Uterus (tissue), 4 donors: ENCODE data around the gene RAX. TPM values are rescaled to one million over a fixed set of nuclear protein-coding genes. Genes with fewer than 3 reads are reported as not detected.
"Not testable (repeated sequence)": the region's sequence is repeated elsewhere in the genome, so short reads cannot be mapped to it uniquely, and the experiment has no call there.

Experiments
- DNase-seq, 2 donors: peaks; one replicate each; pipeline ENCODE4 v3.0.0-alpha.2; 2019 to 2020
- H3K27ac ChIP-seq, 2 donors: fragments of 200-600 bp; sonication (generic); 1 replicate in 1 of 2; 2 replicates in 1 of 2; pipeline ENCODE4 v1.5.1; 2016 to 2018
- H3K27me3 ChIP-seq, 2 donors: fragments of 200-600 bp; sonication (generic); one replicate each; pipeline ENCODE4 v1.5.1; 2018 to 2019; ENCODE audit warnings: control low read depth in 1 of 2
- H3K36me3 ChIP-seq, 2 donors: fragments of 200-600 bp; sonication (generic); one replicate each; pipeline ENCODE4 v1.5.1; 2019; ENCODE audit warnings: control low read depth in 1 of 2
- H3K4me1 ChIP-seq, 2 donors: fragments of 200-600 bp; sonication (generic); one replicate each; pipeline ENCODE4 v1.5.1; 2018 to 2019; ENCODE audit warnings: control low read depth in 1 of 2
- H3K4me3 ChIP-seq, 2 donors: fragments of 200-600 bp; sonication (generic); 1 replicate in 1 of 2; 2 replicates in 1 of 2; pipeline ENCODE4 v1.5.1; 2018 to 2019; ENCODE audit warnings: mild to moderate bottlenecking in 1 of 2
- H3K9me3 ChIP-seq, 2 donors: fragments of 200-600 bp; sonication (generic); one replicate each; pipeline ENCODE4 v1.5.1; 2019; ENCODE audit warnings: control low read depth in 1 of 2
- POLR2A ChIP-seq, 2 donors: fragments of 450-650 bp; IDR thresholded peaks; one replicate each; pipeline ENCODE4 v1.6.1; 2016; ENCODE audit warnings: antibody characterized with exemption in 2 of 2, mild to moderate bottlenecking in 1 of 2, moderate library complexity in 1 of 2
- intact Hi-C: fragments of 100-400 bp; cut with DNase I; formaldehyde crosslinking; loops from one replicate; pipeline ENCODE4 v1.15.1; 2023; ENCODE audit warnings: low total_unique reads
- total RNA-seq, 4 donors: library from RNA; depleted of rRNA in 3 of 4; stranded (reverse); fragments of >200 nt in 3 of 4; gene quantifications; one replicate each; pipeline versions ENCODE4 v1.1.0 to v1.2.4, GENCODE V29; 2014 to 2023
- TF ChIP-seq, protein P1 (sequence below), 4 experiments: fragments of 200-600 bp in 2 of 4; fragments of 450-650 bp in 2 of 4; sonication (generic) in 2 of 4; IDR thresholded peaks; one replicate each; pipeline ENCODE4 v1.5.1; 2016 to 2019; ENCODE audit warnings: antibody characterized with exemption in 4 of 4, mild to moderate bottlenecking in 2 of 4, moderate library complexity in 1 of 4
- donor health status: DM: yes; HTN: yes; CAD: no.

Gene RAX
- total RNA-seq, 4 donors from 2014 or later, result not detected

DNA sequence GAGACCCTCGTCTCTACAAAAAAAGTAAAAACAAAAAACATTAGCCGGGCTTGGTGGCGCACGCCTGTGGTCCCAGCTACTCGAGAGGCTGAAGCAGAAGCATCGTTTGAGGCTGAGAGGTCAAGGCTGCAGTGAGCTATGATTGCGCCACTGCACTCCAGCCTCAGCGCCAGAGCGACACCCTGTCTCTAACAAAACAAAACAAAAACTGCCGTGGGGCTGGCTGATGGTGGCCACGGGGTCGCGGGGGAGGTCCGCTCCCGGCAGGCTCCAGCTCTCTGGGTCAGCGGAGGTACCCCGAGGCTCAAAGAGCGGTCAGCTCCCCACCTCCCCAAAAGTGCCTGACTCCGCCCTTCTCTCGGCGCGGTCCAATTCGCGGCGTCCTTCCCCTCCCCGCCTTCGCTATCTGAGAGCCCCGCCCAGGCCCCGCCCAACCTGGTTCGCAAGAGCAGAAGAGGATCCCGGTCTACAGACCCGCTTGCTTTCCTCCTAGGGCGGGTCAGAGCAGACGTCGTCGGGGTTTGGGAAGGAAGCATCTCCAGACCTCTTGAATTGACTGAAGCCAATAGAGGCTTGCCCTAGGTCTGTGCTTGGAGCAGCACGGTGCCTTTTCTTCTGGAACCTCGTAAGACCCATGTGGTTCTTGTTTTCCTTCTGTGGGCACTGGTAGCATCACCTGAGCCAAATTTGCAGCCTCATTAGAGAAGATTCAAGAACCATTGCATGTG, 7.8 kb downstream of the RAX start:
- H3K4me1 ChIP-seq, result no peaks in the 10 kb centered on the region
- intact Hi-C loops, result no loop called here
- no peak overlapping the region for H3K4me3 ChIP-seq
- DNase-seq, result no peak
- H3K36me3 ChIP-seq, result no peaks in the 10 kb centered on the region
- TF ChIP-seq POLR2A (IDR thresholded peaks at IDR 0.05), result no peak
- TF ChIP-seq, protein P1, sequence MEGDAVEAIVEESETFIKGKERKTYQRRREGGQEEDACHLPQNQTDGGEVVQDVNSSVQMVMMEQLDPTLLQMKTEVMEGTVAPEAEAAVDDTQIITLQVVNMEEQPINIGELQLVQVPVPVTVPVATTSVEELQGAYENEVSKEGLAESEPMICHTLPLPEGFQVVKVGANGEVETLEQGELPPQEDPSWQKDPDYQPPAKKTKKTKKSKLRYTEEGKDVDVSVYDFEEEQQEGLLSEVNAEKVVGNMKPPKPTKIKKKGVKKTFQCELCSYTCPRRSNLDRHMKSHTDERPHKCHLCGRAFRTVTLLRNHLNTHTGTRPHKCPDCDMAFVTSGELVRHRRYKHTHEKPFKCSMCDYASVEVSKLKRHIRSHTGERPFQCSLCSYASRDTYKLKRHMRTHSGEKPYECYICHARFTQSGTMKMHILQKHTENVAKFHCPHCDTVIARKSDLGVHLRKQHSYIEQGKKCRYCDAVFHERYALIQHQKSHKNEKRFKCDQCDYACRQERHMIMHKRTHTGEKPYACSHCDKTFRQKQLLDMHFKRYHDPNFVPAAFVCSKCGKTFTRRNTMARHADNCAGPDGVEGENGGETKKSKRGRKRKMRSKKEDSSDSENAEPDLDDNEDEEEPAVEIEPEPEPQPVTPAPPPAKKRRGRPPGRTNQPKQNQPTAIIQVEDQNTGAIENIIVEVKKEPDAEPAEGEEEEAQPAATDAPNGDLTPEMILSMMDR (IDR thresholded peaks at IDR 0.05), result no peak
- H3K27me3 ChIP-seq, result peaks cover 23 to 61% of the 10 kb centered on the region in 2 donors
- no peaks in the 10 kb centered on the region for H3K9me3 ChIP-seq
- no peak overlapping the region for H3K27ac ChIP-seq

DNA sequence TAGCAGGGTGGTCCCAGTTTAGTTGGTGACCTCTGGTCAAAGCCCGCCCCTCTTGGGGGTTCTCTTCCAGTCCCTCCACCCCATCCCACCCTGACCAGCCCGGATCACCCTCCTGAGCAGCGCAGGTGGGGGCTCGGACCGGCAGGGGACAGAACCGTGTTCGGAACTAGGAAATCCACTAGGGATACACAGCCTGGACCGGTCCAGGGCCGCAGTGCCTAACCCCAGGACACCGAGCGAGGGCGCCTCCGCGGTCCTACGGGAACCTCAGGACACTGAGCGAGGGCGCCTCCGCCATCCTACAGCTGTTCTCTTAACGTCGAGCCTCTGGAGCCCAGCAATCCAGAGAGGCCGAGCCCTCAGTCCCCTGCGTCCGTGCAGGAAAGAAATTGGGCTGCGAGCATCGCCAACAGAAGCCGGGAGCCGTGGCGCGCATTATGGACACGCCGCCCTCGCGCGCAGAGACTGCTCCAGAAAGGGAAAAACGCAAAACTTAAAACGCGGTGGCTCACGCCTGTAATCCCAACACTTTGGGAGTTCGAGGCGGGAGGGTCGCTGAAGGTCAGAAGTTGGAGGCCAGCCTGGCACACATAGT, 8.5 kb downstream of the RAX start:
- Histone ChIP-seq H3K27me3 (peaks cover 23 to 54% of the 10 kb centered on the region in 2 donors), H3K36me3 (no peaks in the 10 kb centered on the region), H3K27ac (no peak overlapping the region), H3K4me3 (no peak overlapping the region), H3K9me3 (no peaks in the 10 kb centered on the region), H3K4me1 (no peaks in the 10 kb centered on the region)
- no peak for TF ChIP-seq POLR2A (IDR thresholded peaks at IDR 0.05)
- TF ChIP-seq, protein P1 (IDR thresholded peaks at IDR 0.05), result no peak
- intact Hi-C loops, result no loop called here
- DNase-seq, result no peak

- no peaks in the 10 kb centered on the region for H3K4me1 ChIP-seq
- no peaks in the 10 kb centered on the region for H3K9me3 ChIP-seq
- H3K27me3 ChIP-seq, result peaks cover 20 to 51% of the 10 kb centered on the region in 2 donors
- H3K36me3 ChIP-seq, result no peaks in the 10 kb centered on the region
- H3K27ac ChIP-seq, result no peak overlapping the region
- no peak overlapping the region for H3K4me3 ChIP-seq
- intact Hi-C loops, result no loop called here
- TF ChIP-seq, protein P1 (IDR thresholded peaks at IDR 0.05), result no peak
- no peak for TF ChIP-seq POLR2A (IDR thresholded peaks at IDR 0.05)
- DNase-seq, result no peak
These were observed 9.1 kb downstream of the RAX start for GRCh38 chr18:59264121-59264571.

- intact Hi-C loops, result no loop called here
- TF ChIP-seq POLR2A (IDR thresholded peaks at IDR 0.05), result no peak
- TF ChIP-seq, protein P1 (IDR thresholded peaks at IDR 0.05), result no peak
- DNase-seq, result no peak
- no peak overlapping the region for H3K27ac ChIP-seq
- H3K4me1 ChIP-seq, result no peaks in the 10 kb centered on the region
- H3K9me3 ChIP-seq, result no peaks in the 10 kb centered on the region
- H3K36me3 ChIP-seq, result no peaks in the 10 kb centered on the region
- H3K27me3 ChIP-seq, result peaks cover 17 to 48% of the 10 kb centered on the region in 2 donors
- H3K4me3 ChIP-seq, result no peak overlapping the region
These were observed 9.6 kb downstream of the RAX start for GRCh38 chr18:59263661-59264060.

DNA sequence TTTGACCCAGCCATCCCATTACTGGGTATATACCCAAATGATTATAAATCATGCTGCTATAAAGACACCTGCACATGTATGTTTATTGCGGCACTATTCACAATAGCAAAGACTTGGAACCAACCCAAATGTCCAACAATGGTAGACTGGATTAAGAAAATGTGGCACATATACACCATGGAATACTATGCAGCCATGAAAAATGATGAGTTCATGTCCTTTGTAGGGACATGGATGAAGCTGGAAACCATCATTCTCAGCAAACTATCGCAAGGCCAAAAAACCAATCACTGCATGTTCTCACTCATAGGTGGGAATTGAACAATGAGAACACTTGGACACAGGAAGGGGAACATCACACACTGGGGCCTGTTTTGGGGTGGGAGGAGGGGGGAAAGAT, 11.0 kb downstream of the RAX start:
- DNase-seq, intact Hi-C loops, H3K27ac ChIP-seq, H3K9me3 ChIP-seq, H3K36me3 ChIP-seq, H3K4me1 ChIP-seq, H3K4me3 ChIP-seq: not testable (repeated sequence)
- H3K27me3 ChIP-seq, result peaks cover 6 to 36% of the 10 kb centered on the region in 2 donors

DNA sequence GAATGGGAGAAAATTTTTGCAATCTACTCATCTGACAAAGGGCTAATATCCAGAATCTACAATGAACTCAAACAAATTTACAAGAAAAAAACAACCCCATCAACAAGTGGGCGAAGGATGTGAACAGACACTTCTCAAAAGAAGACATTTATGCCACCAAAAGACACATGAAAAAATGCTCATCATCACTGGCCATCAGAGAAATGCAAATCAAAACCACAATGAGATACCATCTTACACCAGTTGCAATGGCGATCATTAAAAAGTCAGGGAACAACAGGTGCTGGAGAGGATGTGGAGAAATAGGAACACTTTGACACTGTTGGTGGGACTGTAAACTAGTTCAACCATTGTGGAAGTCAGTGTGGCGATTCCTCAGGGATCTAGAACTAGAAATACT, 11.4 kb downstream of the RAX start:
- H3K4me1 ChIP-seq, H3K36me3 ChIP-seq, intact Hi-C loops, DNase-seq, H3K4me3 ChIP-seq, H3K9me3 ChIP-seq, H3K27ac ChIP-seq: not testable (repeated sequence)
- H3K27me3 ChIP-seq, result peaks cover 6 to 32% of the 10 kb centered on the region in 2 donors

DNA sequence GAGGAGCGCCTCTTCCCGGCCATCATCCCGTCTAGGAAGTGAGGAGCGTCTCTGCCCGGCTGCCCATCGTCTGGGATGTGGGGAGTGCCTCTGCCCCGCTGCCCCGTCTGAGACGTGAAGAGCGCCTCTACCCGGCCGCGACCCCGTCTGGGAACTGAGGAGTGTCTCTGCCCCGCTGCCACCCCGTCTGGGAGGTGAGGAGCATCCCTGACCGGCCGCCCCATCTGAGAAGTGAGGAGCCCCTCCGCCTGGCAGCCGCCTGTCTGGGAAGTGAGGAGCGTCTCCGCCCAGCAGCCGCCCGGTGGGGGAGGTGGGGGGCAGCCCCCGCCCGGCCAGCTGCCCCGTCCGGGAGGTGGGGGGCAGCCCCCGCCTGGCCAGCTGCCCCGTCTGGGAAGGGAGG, 17.8 kb downstream of the RAX start:
- H3K27ac ChIP-seq, intact Hi-C loops, H3K27me3 ChIP-seq, H3K36me3 ChIP-seq, H3K9me3 ChIP-seq, H3K4me3 ChIP-seq, H3K4me1 ChIP-seq, DNase-seq: not testable (repeated sequence)
